ENCODE measurements around the gene KCNQ4.

The KCNQ4 gene

GRCh38 chr1:40822890-40823289 is 39.3 kb downstream of the KCNQ4 start:
- DNase-seq = no peak

GRCh38 chr1:40823345-40823744 is 39.8 kb downstream of the KCNQ4 start:
- DNase-seq = no peak

GRCh38 chr1:40823983-40824382 is 40.4 kb downstream of the KCNQ4 start:
- no peak for DNase-seq

- no peak for DNase-seq
Measured at GRCh38 chr1:40824591-40825434, 41.2 kb downstream of the KCNQ4 start.

GRCh38 chr1:40825435-40825788 is 41.8 kb downstream of the KCNQ4 start:
- DNase-seq = no peak

GRCh38 chr1:40825996-40826395 is 42.4 kb downstream of the KCNQ4 start:
- no peak for DNase-seq

GRCh38 chr1:40829631-40830245 is 46.2 kb downstream of the KCNQ4 start:
- DNase-seq = no peak

- no peak for DNase-seq
Measured at GRCh38 chr1:40830419-40830943, 46.9 kb downstream of the KCNQ4 start.

GRCh38 chr1:40831001-40831732 is 47.6 kb downstream of the KCNQ4 start:
- DNase-seq = no peak

GRCh38 chr1:40833979-40834378 is 50.4 kb downstream of the KCNQ4 start:
- no peak for DNase-seq

GRCh38 chr1:40834968-40835545 is 51.5 kb downstream of the KCNQ4 start:
- DNase-seq = no peak

GRCh38 chr1:40836283-40836682 is 52.7 kb downstream of the KCNQ4 start:
- no peak for DNase-seq

GRCh38 chr1:40837601-40838000 is 54.0 kb downstream of the KCNQ4 start:
- no peak for DNase-seq

- no peak for DNase-seq
Measured at GRCh38 chr1:40838045-40838979, 54.7 kb downstream of the KCNQ4 start.

- no peak for DNase-seq
Measured at GRCh38 chr1:40838980-40839942, 55.7 kb downstream of the KCNQ4 start.

GRCh38 chr1:40839943-40840335 is 56.4 kb downstream of the KCNQ4 start:
- no peak for DNase-seq

- no peak for DNase-seq
Measured at GRCh38 chr1:40840526-40841323, 57.1 kb downstream of the KCNQ4 start.

- DNase-seq = no peak
Measured at GRCh38 chr1:40841602-40842001, 58.0 kb downstream of the KCNQ4 start.

GRCh38 chr1:40842207-40842606 is 58.6 kb downstream of the KCNQ4 start:
- DNase-seq = no peak

GRCh38 chr1:40842691-40843090 is 59.1 kb downstream of the KCNQ4 start:
- no peak for DNase-seq

Measured in NCI-H345 (cell line).